K562 (cell line): ENCODE measurements around the gene SLC6A1. TPM values are rescaled to one million over a fixed set of nuclear protein-coding genes. Genes with fewer than 3 reads are reported as not detected.

Experiments used
- ATAC-seq: fragments of 200-7000 bp; cut with Tn5 transposase; 3 replicates; pipeline ENCODE4 v1.9.1; 2020; ENCODE audit warnings: moderate library complexity
- BruUV-seq: library from RNA; stranded (reverse); fragments of 400-500 nt; replicated peaks from 2 replicates; lab custom pipeline; 2021; lab: Mats Ljungman, UMichigan
- CTCF ChIA-PET: fragments of 300-600 bp; formaldehyde crosslinking; extraction: SDS; loops from one replicate; lab custom pipeline; 2021; ENCODE audit warnings: low intra/inter-chr PET ratio; lab: Yijun Ruan, JAX
- POLR2A ChIA-PET: fragments of 300-600, 350-650 bp; sonication (Branson Sonifier 250); formaldehyde crosslinking; extraction: SDS; loops from one replicate; lab custom pipeline; 2021; ENCODE audit warnings: antibody characterized with exemption, inconsistent platforms; lab: Yijun Ruan, JAX
- DNase-seq, 4 experiments: peaks; one replicate each; pipeline versions ENCODE4 v3.0.0 to v3.0.0-alpha.2; 2011 to 2018; ENCODE audit warnings: low spot score in 3 of 4, mixed read lengths in 3 of 4; ENCODE audit errors: extremely low read depth in 1 of 4
- FAIRE-seq: peaks from 2 replicates; lab custom pipeline; 2011; peaks lifted over from hg19 to GRCh38; lab: Jason Lieb, UNC
- H2AFZ ChIP-seq: 2 replicates; pipeline ENCODE4 v1.6.0; 2011; ENCODE audit warnings: low read depth, low read length, control low read depth, inconsistent platforms
- H3K27ac ChIP-seq: fragments of 200-600 bp; 3 replicates; pipeline ENCODE4 v1.8.0; 2011; ENCODE audit warnings: low read depth, mild to moderate bottlenecking, control low read depth, inconsistent platforms, low read length, moderate library complexity, mixed read lengths; ENCODE audit errors: extremely low read depth
- H3K27me3 ChIP-seq, 2 experiments: fragments of 300-600 bp in 1 of 2; 2 replicates in 1 of 2; 3 replicates in 1 of 2; pipeline versions ENCODE4 v1.6.0 to v1.8.0; 2011; ENCODE audit warnings: inconsistent platforms in 2 of 2, low read length in 2 of 2, mild to moderate bottlenecking in 1 of 2, mixed read lengths in 1 of 2, moderate library complexity in 1 of 2; ENCODE audit not compliant: control insufficient read depth in 2 of 2, insufficient read depth in 2 of 2
- H3K36me3 ChIP-seq: fragments of 300-600 bp; 3 replicates; pipeline ENCODE4 v1.8.0; 2011; ENCODE audit warnings: mild to moderate bottlenecking, low read length, inconsistent platforms; ENCODE audit not compliant: control insufficient read depth, insufficient read depth
- H3K4me1 ChIP-seq, 2 experiments: fragments of 200-600 bp in 1 of 2; replicated peaks in 1 of 2; 2 replicates in 1 of 2; 3 replicates in 1 of 2; pipeline versions ENCODE4 v1.5.1 to v1.8.0; 2011; ENCODE audit warnings: inconsistent platforms in 2 of 2, low read length in 2 of 2, mild to moderate bottlenecking in 1 of 2, mixed read lengths in 1 of 2, moderate library complexity in 1 of 2; ENCODE audit not compliant: control insufficient read depth in 2 of 2, insufficient read depth in 2 of 2
- H3K4me2 ChIP-seq: 2 replicates; pipeline ENCODE4 v1.6.1; 2011; ENCODE audit warnings: low read length, control low read depth, inconsistent platforms, mixed read lengths; ENCODE audit not compliant: insufficient read depth
- H3K4me3 ChIP-seq: fragments of 200-600 bp; sonication (generic), shearing (Covaris generic); 2 replicates; pipeline ENCODE4 v1.5.1; 2016; ENCODE audit warnings: control low read depth, inconsistent platforms
- H3K79me2 ChIP-seq: fragments of 200-600 bp; 3 replicates; pipeline ENCODE4 v1.8.0; 2011; ENCODE audit warnings: low read length, inconsistent platforms; ENCODE audit not compliant: control insufficient read depth, insufficient read depth
- H3K9ac ChIP-seq, 2 experiments: 2 replicates each; pipeline versions ENCODE4 v1.6.0 to v1.6.1; 2011; ENCODE audit warnings: low read depth in 2 of 2, low read length in 2 of 2, control low read depth in 1 of 2, inconsistent platforms in 1 of 2, mild to moderate bottlenecking in 1 of 2, mixed read lengths in 1 of 2; ENCODE audit not compliant: insufficient read depth in 1 of 2
- H3K9me1 ChIP-seq: one replicate; pipeline ENCODE4 v1.6.0; 2011; ENCODE audit warnings: inconsistent platforms, mild to moderate bottlenecking, low read length, moderate library complexity; ENCODE audit not compliant: control insufficient read depth, insufficient read depth
- H3K9me3 ChIP-seq: replicated peaks from 2 replicates; pipeline ENCODE4 v1.5.1; 2011; ENCODE audit warnings: low read depth, low read length, inconsistent platforms; ENCODE audit not compliant: control insufficient read depth, insufficient read depth
- H4K20me1 ChIP-seq: replicated peaks from 2 replicates; pipeline ENCODE4 v1.6.1; 2011; ENCODE audit warnings: low read length, inconsistent platforms, mixed read lengths; ENCODE audit not compliant: control insufficient read depth, insufficient read depth
- DIDO1 ChIP-seq: fragments of 450-650 bp; IDR thresholded peaks from 2 replicates; pipeline ENCODE4 v1.6.1; 2016; ENCODE audit warnings: low read depth, missing biosample characterization, missing genetic modification characterization
- HLTF ChIP-seq: fragments of 450-650 bp; IDR thresholded peaks from 2 replicates; pipeline ENCODE4 v1.6.1; 2016
- ILK ChIP-seq: fragments of 450-650 bp; IDR thresholded peaks from 2 replicates; pipeline ENCODE4 v1.6.1; 2016; ENCODE audit warnings: missing genetic modification characterization, low read depth, mild to moderate bottlenecking, missing compliant biosample characterization, moderate library complexity, borderline replicate concordance
- NCOA2 ChIP-seq, 2 experiments: fragments of 450-650 bp; IDR thresholded peaks; 2 replicates each; pipeline ENCODE4 v1.6.1; 2018; ENCODE audit warnings: mild to moderate bottlenecking in 2 of 2, moderate library complexity in 1 of 2; ENCODE audit not compliant: partially characterized antibody in 2 of 2
- NFE2 ChIP-seq: IDR thresholded peaks from 2 replicates; pipeline ENCODE4 v1.6.1; 2014; ENCODE audit warnings: antibody characterized with exemption, low read depth
- NR2C2 ChIP-seq, 2 experiments: fragments of 200-800 bp in 1 of 2; sonication (Bioruptor generic) in 1 of 2; sonication (generic) in 1 of 2; formaldehyde crosslinking in 1 of 2; IDR thresholded peaks; 2 replicates each; pipeline versions ENCODE4 v1.6.1 to v1.8.0; 2016 to 2022; ENCODE audit warnings: mild to moderate bottlenecking in 1 of 2, missing compliant biosample characterization in 1 of 2, missing genetic modification characterization in 1 of 2, missing genetic modification reagents in 1 of 2
- PTTG1 ChIP-seq: fragments of 450-650 bp; IDR thresholded peaks from 2 replicates; pipeline ENCODE4 v1.6.1; 2016; ENCODE audit warnings: low read depth, mild to moderate bottlenecking, missing genetic modification characterization, missing compliant biosample characterization
- SIRT6 ChIP-seq: IDR thresholded peaks from one replicate; pipeline ENCODE4 v1.6.1; 2012; ENCODE audit warnings: low read depth, mild to moderate bottlenecking, control low read depth, inconsistent platforms, low read length, moderate library complexity
- SNIP1 ChIP-seq: fragments of 450-650 bp; IDR thresholded peaks from 2 replicates; pipeline ENCODE4 v1.7.1; 2017; ENCODE audit warnings: low read depth, mild to moderate bottlenecking
- TBL1XR1 ChIP-seq, 2 experiments: IDR thresholded peaks; 2 replicates each; pipeline ENCODE4 v1.6.1; 2012; ENCODE audit warnings: improper control_type of control experiment in 2 of 2, low read length in 2 of 2, mild to moderate bottlenecking in 1 of 2
- WGBS: fragments of 100-300 bp; shearing (Covaris generic); methylation state at CpG from one replicate; pipeline ENCODE4 v1.1.6; 2016; ENCODE audit warnings: low coverage, mixed read lengths; ENCODE audit not compliant: insufficient coverage; ENCODE audit errors: missing lambda C conversion rate; 5-methylcytosine and 5-hydroxymethylcytosine counted together
- in situ Hi-C: fragments of 300-500 bp; cut with MboI; formaldehyde crosslinking; loops from 4 replicates; pipeline ENCODE4 v1.15.0; 2018; ENCODE audit warnings: inconsistent platforms, mixed read lengths
- intact Hi-C: fragments of 100-400 bp; cut with micrococcal nuclease; formaldehyde crosslinking; loops from 2 replicates; pipeline ENCODE4 v1.14.2; 2022
- polyA plus RNA-seq, 8 experiments: library from polyadenylated mRNA; depleted of rRNA in 4 of 8; stranded (reverse) in 5 of 8; unstranded in 3 of 8; fragments of >200 nt; fragmentation: Nextera tagmentation in 2 of 8; fragmentation: Illumina TruSeq in 1 of 8; extraction: Ambion mirVana in 2 of 8; extraction: Trizol in 1 of 8; gene quantifications; 2 replicates each; pipeline versions ENCODE4 v1.2.1 to v1.2.3, GENCODE V29; 2011 to 2014; ENCODE audit warnings: inconsistent platforms in 1 of 8, missing spikeins in 1 of 8
- total RNA-seq, 7 experiments: library from RNA; depleted of rRNA in 6 of 7; stranded (reverse); fragments of >200 nt in 6 of 7; fragmentation: Illumina TruSeq in 2 of 7; extraction: Trizol in 2 of 7; gene quantifications; 2 replicates each; pipeline versions ENCODE4 v1.2.1 to v1.2.3, GENCODE V29; 2011 to 2021; ENCODE audit warnings: low replicate concordance in 1 of 7
- TF ChIP-seq, protein P1 (sequence below): sonication (generic); formaldehyde crosslinking; IDR thresholded peaks from 2 replicates; pipeline ENCODE4 v1.8.0; 2022; ENCODE audit warnings: mild to moderate bottlenecking, missing genetic modification reagents
- TF ChIP-seq, protein P2 (sequence below): fragments of 150-350 bp; conservative IDR thresholded peaks from 2 replicates; pipeline ENCODE4 v1.6.1; 2014; ENCODE audit warnings: low read length

Gene SLC6A1
- total and polyA plus RNA-seq, 9 of the 15 experiments (the other 6 are each of a cell fraction or from before 2014, with no cell fraction given), result not detected

DNA sequence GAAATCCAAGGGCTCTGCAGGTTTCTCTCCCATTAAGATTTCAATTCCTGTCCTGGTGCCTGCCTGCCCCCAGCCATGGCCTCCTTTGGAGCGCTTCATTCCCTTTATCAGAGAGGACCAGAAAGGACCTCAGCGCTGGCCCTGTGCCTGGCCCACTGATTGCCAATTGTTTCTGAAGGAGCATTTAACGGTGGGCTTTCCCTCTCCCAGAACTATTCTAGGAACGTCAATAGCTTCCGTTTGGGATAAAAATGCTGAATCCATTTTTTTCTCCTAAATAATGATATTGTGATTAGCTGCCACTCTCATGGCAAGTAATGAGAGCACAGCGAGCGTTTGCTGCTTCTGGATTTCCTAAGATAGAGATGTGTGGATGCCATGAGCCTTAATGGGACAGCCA is 12.2 kb upstream of the SLC6A1 start:
- no peaks in the 10 kb centered on the region for H3K9me1 ChIP-seq
- CTCF ChIA-PET, result no interaction called here
- no peak overlapping the region for H3K4me2 ChIP-seq
- intact Hi-C loops, result loop anchor here (10.0 kb wide), 1 partner anchor 226 kb away; no protein-coding TSS in a partner anchor
- 1% methylated on average over 7 of the region's 7 CpGs for WGBS
- in situ Hi-C loops, result no loop called here
- POLR2A ChIA-PET, result no interaction called here
- no peak for TF ChIP-seq DIDO1 (tag)
- TF ChIP-seq NCOA2 (IDR thresholded peaks at IDR 0.05; ENCODE audit: partially characterized antibody in 2 of 2), result no peak
- TF ChIP-seq, protein P1, sequence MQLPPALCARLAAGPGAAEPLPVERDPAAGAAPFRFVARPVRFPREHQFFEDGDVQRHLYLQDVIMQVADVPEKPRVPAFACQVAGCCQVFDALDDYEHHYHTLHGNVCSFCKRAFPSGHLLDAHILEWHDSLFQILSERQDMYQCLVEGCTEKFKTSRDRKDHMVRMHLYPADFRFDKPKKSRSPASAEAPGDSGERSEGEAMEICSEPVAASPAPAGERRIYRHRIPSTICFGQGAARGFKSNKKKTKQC (CRISPR knock-in tag), result no peak
- peaks cover 0 to 11% of the 10 kb centered on the region in 2 experiments; a peak in 1 of 5 replicates for H3K27me3 ChIP-seq
- H3K9me3 ChIP-seq, result no peaks in the 10 kb centered on the region
- H3K79me2 ChIP-seq, result no peaks in the 10 kb centered on the region
- H3K4me3 ChIP-seq, result no peak overlapping the region
- H3K27ac ChIP-seq, result no peak overlapping the region
- FAIRE-seq (no peak), DNase-seq (no peak), ATAC-seq (no peak)
- H3K4me1 ChIP-seq, result no peaks in the 10 kb centered on the region
- BruUV-seq, result no TSS peak
- no peaks in the 10 kb centered on the region for H4K20me1 ChIP-seq
- no peak overlapping the region for H3K9ac ChIP-seq
- no peaks in the 10 kb centered on the region for H3K36me3 ChIP-seq
- no peak overlapping the region for H2AFZ ChIP-seq

DNA sequence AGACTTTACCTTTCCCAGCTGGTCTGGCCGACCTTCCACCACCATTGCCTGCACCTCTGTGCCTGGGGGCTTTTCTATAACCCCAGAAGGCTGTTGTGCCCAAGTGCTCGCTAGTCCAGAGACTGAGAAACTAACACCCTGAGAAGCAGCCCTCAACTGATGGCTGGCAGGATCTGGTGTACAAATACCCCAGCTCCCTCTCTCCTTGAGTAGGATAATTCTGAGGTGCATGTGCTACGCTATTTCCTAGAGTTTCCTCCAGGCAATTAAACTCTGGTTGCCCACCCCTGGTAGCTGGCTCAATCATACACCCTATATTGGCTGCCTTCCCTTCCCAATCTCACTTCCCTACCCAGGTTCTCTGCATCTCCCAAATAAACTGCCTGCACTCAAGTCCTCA is 11.5 kb upstream of the SLC6A1 start:
- Histone ChIP-seq H3K27ac (no peak overlapping the region), H3K27me3 (peaks cover 0 to 11% of the 10 kb centered on the region in 2 experiments; a peak in 1 of 5 replicates), H3K9ac (no peak overlapping the region), H3K4me2 (no peak overlapping the region), H3K79me2 (no peaks in the 10 kb centered on the region), H3K4me3 (no peak overlapping the region), H3K9me1 (no peaks in the 10 kb centered on the region), H3K36me3 (no peaks in the 10 kb centered on the region), H2AFZ (no peak overlapping the region), H4K20me1 (no peaks in the 10 kb centered on the region), H3K4me1 (no peaks in the 10 kb centered on the region), H3K9me3 (no peaks in the 10 kb centered on the region)
- CTCF ChIA-PET, result no interaction called here
- no peak for TF ChIP-seq NFE2
- TF ChIP-seq HLTF, result no peak
- TF ChIP-seq TBL1XR1 (IDR thresholded peaks at IDR 0.05; ENCODE audit: low read length in 2 of 2), result no peak
- TF ChIP-seq PTTG1 (tag), result no peak
- TF ChIP-seq NR2C2 (CRISPR knock-in tag; IDR thresholded peaks at IDR 0.05), result no peak
- no peak for TF ChIP-seq NR2C2 (tag; IDR thresholded peaks at IDR 0.05)
- TF ChIP-seq SNIP1, result no peak
- TF ChIP-seq, protein P2, sequence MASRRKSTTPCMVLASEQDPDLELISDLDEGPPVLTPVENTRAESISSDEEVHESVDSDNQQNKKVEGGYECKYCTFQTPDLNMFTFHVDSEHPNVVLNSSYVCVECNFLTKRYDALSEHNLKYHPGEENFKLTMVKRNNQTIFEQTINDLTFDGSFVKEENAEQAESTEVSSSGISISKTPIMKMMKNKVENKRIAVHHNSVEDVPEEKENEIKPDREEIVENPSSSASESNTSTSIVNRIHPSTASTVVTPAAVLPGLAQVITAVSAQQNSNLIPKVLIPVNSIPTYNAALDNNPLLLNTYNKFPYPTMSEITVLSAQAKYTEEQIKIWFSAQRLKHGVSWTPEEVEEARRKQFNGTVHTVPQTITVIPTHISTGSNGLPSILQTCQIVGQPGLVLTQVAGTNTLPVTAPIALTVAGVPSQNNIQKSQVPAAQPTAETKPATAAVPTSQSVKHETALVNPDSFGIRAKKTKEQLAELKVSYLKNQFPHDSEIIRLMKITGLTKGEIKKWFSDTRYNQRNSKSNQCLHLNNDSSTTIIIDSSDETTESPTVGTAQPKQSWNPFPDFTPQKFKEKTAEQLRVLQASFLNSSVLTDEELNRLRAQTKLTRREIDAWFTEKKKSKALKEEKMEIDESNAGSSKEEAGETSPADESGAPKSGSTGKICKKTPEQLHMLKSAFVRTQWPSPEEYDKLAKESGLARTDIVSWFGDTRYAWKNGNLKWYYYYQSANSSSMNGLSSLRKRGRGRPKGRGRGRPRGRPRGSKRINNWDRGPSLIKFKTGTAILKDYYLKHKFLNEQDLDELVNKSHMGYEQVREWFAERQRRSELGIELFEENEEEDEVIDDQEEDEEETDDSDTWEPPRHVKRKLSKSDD, result no peak
- TF ChIP-seq ILK (tag), result no peak
- no peak for TF ChIP-seq SIRT6
- POLR2A ChIA-PET, result no interaction called here
- no peak for FAIRE-seq
- no TSS peak for BruUV-seq
- in situ Hi-C loops, result no loop called here
- no peak for ATAC-seq
- no peak for DNase-seq
- intact Hi-C loops, result loop anchor here (10.0 kb wide), 1 partner anchor 226 kb away; no protein-coding TSS in a partner anchor
- 0% methylated on average over 3 of the region's 3 CpGs for WGBS
